ENCODE measurements around the gene MAST1. TPM values are rescaled to one million over a fixed set of nuclear protein-coding genes. Genes with fewer than 3 reads are reported as not detected.
A peak's percentile ranks its signal among the peaks of the same experiment; 100 is the strongest.

The MAST1 gene
- polyA plus RNA-seq, 6 donors from 2014 or later = 0.10 to 2.5 (median 1.0) TPM; not detected in 1

GRCh38 chr19:12918253-12918652 lies 79.9 kb downstream of the MAST1 start:
- ATAC-seq (ENCODE audit: low read depth in 2 of 2) (no peak), DNase-seq (no peak)
- peak overlapping the region in 3 of 6 donors; percentile 93 to 95 (median 95) for H3K27ac Mint-ChIP-seq
- peaks cover 5 to 7% of the 10 kb centered on the region in 2 donors for H3K36me3 Mint-ChIP-seq
- H3K4me1 Mint-ChIP-seq = peaks cover 22 to 26% (median 25%) of the 10 kb centered on the region in 3 donors
- no peaks in the 10 kb centered on the region for H3K9me3 Mint-ChIP-seq
- no peaks in the 10 kb centered on the region for H3K27me3 Mint-ChIP-seq
- H3K4me3 Mint-ChIP-seq = peak overlapping the region in 3 of 8 donors; percentile 67 to 84 (median 78)

GRCh38 chr19:12921047-12921446 lies 82.7 kb downstream of the MAST1 start:
- Mint-ChIP-seq H3K27me3 (no peaks in the 10 kb centered on the region), H3K36me3 (peaks cover 5 to 9% of the 10 kb centered on the region in 2 donors), H3K4me1 (peaks cover 12 to 14% (median 12%) of the 10 kb centered on the region in 3 donors), H3K27ac (peak overlapping the region in 3 of 6 donors; percentile 67 to 95 (median 94)), H3K9me3 (no peaks in the 10 kb centered on the region), H3K4me3 (no peak overlapping the region)
- ATAC-seq (ENCODE audit: low read depth in 2 of 2) (no peak), DNase-seq (no peak)

GRCh38 chr19:12922959-12923358 lies 84.6 kb downstream of the MAST1 start:
- Mint-ChIP-seq H3K4me3 (peak overlapping the region in 1 of 8 donors; percentile 19), H3K4me1 (peaks cover 12 to 17% (median 12%) of the 10 kb centered on the region in 3 donors), H3K36me3 (peaks cover 5 to 9% of the 10 kb centered on the region in 2 donors), H3K27me3 (no peaks in the 10 kb centered on the region), H3K9me3 (no peaks in the 10 kb centered on the region), H3K27ac (peak overlapping the region in 1 of 6 donors; percentile 82)
- ATAC-seq (ENCODE audit: low read depth in 2 of 2) (no peak), DNase-seq (no peak)

Other genes starting within 250 kb of the MAST1 start
- gene ZNF490, start 227.7 kb upstream of the MAST1 start, polyA plus RNA-seq (ENCODE audit: low read depth in 6 of 6) = 10 to 100 TPM in 4 of 6 donors, 1 to 10 TPM in 1, not detected in 1; 9.7 to 13.1 (median 12.2) TPM
- gene ZNF791, start 227.6 kb upstream of the MAST1 start, polyA plus RNA-seq (ENCODE audit: low read depth in 6 of 6) = 10 to 100 TPM; 22.8 to 44.1 (median 28.2) TPM
- gene MAN2B1, start 171.8 kb upstream of the MAST1 start, polyA plus RNA-seq (ENCODE audit: low read depth in 6 of 6) = 10 to 100 TPM; 64.1 to 97.0 (median 76.9) TPM
- gene WDR83, start 171.7 kb upstream of the MAST1 start, polyA plus RNA-seq (ENCODE audit: low read depth in 6 of 6) = 10 to 100 TPM; 12.6 to 34.5 (median 17.5) TPM
- gene DHPS, start 156.6 kb upstream of the MAST1 start, polyA plus RNA-seq (ENCODE audit: low read depth in 6 of 6) = 100 to 1,000 TPM in 2 of 6 donors, 10 to 100 TPM in 4; 83.5 to 132 (median 85.5) TPM
- not detected for gene GNG14, start 150.5 kb upstream of the MAST1 start, polyA plus RNA-seq (ENCODE audit: low read depth in 6 of 6)
- gene FBXW9, start 141.9 kb upstream of the MAST1 start, polyA plus RNA-seq (ENCODE audit: low read depth in 6 of 6) = 1 to 10 TPM; 2.0 to 5.8 (median 4.9) TPM
- 1 to 10 TPM in 5 of 6 donors, not detected in 1; 1.7 to 3.5 (median 2.7) TPM for gene TNPO2, start 114.6 kb upstream of the MAST1 start, polyA plus RNA-seq (ENCODE audit: low read depth in 6 of 6)
- 100 to 1,000 TPM; 207 to 269 (median 230) TPM for gene TRIR, start 103.8 kb upstream of the MAST1 start, polyA plus RNA-seq (ENCODE audit: low read depth in 6 of 6)
- gene GET3, start 101.0 kb upstream of the MAST1 start, polyA plus RNA-seq (ENCODE audit: low read depth in 6 of 6) = 100 to 1,000 TPM in 1 of 6 donors, 10 to 100 TPM in 5; 46.3 to 105 (median 53.5) TPM
- gene BEST2, start 86.7 kb upstream of the MAST1 start, polyA plus RNA-seq (ENCODE audit: low read depth in 6 of 6) = under 1 TPM in 1 of 6 donors, not detected in 5; 0.23 TPM
- 1 to 10 TPM; 1.1 to 7.1 (median 3.3) TPM for gene HOOK2, start 63.0 kb upstream of the MAST1 start, polyA plus RNA-seq (ENCODE audit: low read depth in 6 of 6)
- gene JUNB, start 47.0 kb upstream of the MAST1 start, polyA plus RNA-seq (ENCODE audit: low read depth in 6 of 6) = 1,000 to 10,000 TPM in 5 of 6 donors, 100 to 1,000 TPM in 1; 777 to 2,686 (median 1,649) TPM
- 100 to 1,000 TPM in 5 of 6 donors, 10 to 100 TPM in 1; 96.8 to 203 (median 126) TPM for gene PRDX2, start 36.7 kb upstream of the MAST1 start, polyA plus RNA-seq (ENCODE audit: low read depth in 6 of 6)
- 1 to 10 TPM in 5 of 6 donors, not detected in 1; 2.0 to 6.6 (median 5.2) TPM for gene THSD8, start 36.4 kb upstream of the MAST1 start, polyA plus RNA-seq (ENCODE audit: low read depth in 6 of 6)
- 10 to 100 TPM; 19.7 to 30.9 (median 25.1) TPM for gene RNASEH2A, start 31.9 kb upstream of the MAST1 start, polyA plus RNA-seq (ENCODE audit: low read depth in 6 of 6)
- gene RTBDN, start 3.9 kb upstream of the MAST1 start, polyA plus RNA-seq (ENCODE audit: low read depth in 6 of 6) = not detected
- gene DNASE2, start 42.9 kb downstream of the MAST1 start, polyA plus RNA-seq (ENCODE audit: low read depth in 6 of 6) = 10 to 100 TPM; 24.5 to 55.8 (median 40.6) TPM
- gene KLF1, start 48.7 kb downstream of the MAST1 start, polyA plus RNA-seq (ENCODE audit: low read depth in 6 of 6) = not detected
- gene GCDH, start 52.6 kb downstream of the MAST1 start, polyA plus RNA-seq (ENCODE audit: low read depth in 6 of 6) = 10 to 100 TPM in 5 of 6 donors, 1 to 10 TPM in 1; 7.8 to 16.3 (median 13.4) TPM
- under 1 TPM in 1 of 6 donors, not detected in 5; 0.21 TPM for gene SYCE2, start 80.8 kb downstream of the MAST1 start, polyA plus RNA-seq (ENCODE audit: low read depth in 6 of 6)
- 10 to 100 TPM; 33.8 to 63.0 (median 44.0) TPM for gene FARSA, start 95.2 kb downstream of the MAST1 start, polyA plus RNA-seq (ENCODE audit: low read depth in 6 of 6)
- 100 to 1,000 TPM in 5 of 6 donors, 10 to 100 TPM in 1; 97.4 to 189 (median 155) TPM for gene CALR, start 100.1 kb downstream of the MAST1 start, polyA plus RNA-seq (ENCODE audit: low read depth in 6 of 6)
- 100 to 1,000 TPM in 3 of 6 donors, 10 to 100 TPM in 3; 82.9 to 119 (median 99.3) TPM for gene RAD23A, start 107.3 kb downstream of the MAST1 start, polyA plus RNA-seq (ENCODE audit: low read depth in 6 of 6)
- gene GADD45GIP1, start 118.7 kb downstream of the MAST1 start, polyA plus RNA-seq (ENCODE audit: low read depth in 6 of 6) = 10 to 100 TPM; 49.4 to 65.9 (median 52.7) TPM
- not detected for gene DAND5, start 131.1 kb downstream of the MAST1 start, polyA plus RNA-seq (ENCODE audit: low read depth in 6 of 6)
- 1 to 10 TPM in 2 of 6 donors, under 1 TPM in 2, not detected in 2; 0.21 to 2.1 (median 1.1) TPM for gene NFIX, start 157.0 kb downstream of the MAST1 start, polyA plus RNA-seq (ENCODE audit: low read depth in 6 of 6)

Measured in naive B cell (primary cell).